Measurements from ENCODE around the gene GSTM1.

DNA sequence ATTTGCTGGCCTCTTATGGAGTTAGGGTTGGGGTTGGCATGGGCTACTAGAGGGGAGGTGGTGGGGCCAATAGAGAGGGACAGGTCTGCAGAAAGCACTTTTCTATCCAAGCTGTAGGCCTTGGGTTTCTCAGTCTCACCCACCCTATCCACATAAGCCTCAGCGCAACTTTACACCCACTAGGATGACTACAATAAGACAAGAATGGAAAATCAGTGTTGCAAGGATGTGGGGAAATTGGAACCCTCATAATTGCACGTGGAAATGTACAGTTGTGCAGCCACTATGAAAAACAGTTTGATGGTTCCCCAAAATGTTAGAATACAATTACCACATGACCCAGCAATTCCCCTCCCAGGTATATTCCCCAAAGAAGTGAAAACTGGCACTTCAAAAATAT, 45.8 kb upstream of the GSTM1 start:
- TF ChIP-seq, protein P1, sequence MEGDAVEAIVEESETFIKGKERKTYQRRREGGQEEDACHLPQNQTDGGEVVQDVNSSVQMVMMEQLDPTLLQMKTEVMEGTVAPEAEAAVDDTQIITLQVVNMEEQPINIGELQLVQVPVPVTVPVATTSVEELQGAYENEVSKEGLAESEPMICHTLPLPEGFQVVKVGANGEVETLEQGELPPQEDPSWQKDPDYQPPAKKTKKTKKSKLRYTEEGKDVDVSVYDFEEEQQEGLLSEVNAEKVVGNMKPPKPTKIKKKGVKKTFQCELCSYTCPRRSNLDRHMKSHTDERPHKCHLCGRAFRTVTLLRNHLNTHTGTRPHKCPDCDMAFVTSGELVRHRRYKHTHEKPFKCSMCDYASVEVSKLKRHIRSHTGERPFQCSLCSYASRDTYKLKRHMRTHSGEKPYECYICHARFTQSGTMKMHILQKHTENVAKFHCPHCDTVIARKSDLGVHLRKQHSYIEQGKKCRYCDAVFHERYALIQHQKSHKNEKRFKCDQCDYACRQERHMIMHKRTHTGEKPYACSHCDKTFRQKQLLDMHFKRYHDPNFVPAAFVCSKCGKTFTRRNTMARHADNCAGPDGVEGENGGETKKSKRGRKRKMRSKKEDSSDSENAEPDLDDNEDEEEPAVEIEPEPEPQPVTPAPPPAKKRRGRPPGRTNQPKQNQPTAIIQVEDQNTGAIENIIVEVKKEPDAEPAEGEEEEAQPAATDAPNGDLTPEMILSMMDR (conservative IDR thresholded peaks at IDR 0.05; ENCODE audit: low read depth, low read length): no peak
- no peak for TF ChIP-seq EZH2 (IDR thresholded peaks at IDR 0.05; ENCODE audit: low read length, unreplicated experiment)
- TF ChIP-seq EZH2phosphoT487 (IDR thresholded peaks at IDR 0.05; ENCODE audit: borderline replicate concordance, low read length): no peak

Data from PC-3 (cell line).